ENCODE measurements around the gene CEP128.

GRCh38 chr14:80549141-80549540 is 392.4 kb downstream of the CEP128 start:
- TF ChIP-seq, protein P1, sequence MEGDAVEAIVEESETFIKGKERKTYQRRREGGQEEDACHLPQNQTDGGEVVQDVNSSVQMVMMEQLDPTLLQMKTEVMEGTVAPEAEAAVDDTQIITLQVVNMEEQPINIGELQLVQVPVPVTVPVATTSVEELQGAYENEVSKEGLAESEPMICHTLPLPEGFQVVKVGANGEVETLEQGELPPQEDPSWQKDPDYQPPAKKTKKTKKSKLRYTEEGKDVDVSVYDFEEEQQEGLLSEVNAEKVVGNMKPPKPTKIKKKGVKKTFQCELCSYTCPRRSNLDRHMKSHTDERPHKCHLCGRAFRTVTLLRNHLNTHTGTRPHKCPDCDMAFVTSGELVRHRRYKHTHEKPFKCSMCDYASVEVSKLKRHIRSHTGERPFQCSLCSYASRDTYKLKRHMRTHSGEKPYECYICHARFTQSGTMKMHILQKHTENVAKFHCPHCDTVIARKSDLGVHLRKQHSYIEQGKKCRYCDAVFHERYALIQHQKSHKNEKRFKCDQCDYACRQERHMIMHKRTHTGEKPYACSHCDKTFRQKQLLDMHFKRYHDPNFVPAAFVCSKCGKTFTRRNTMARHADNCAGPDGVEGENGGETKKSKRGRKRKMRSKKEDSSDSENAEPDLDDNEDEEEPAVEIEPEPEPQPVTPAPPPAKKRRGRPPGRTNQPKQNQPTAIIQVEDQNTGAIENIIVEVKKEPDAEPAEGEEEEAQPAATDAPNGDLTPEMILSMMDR (conservative IDR thresholded peaks at IDR 0.05; ENCODE audit: low read depth in 2 of 2): no peak
- TF ChIP-seq EZH2 (IDR thresholded peaks at IDR 0.05; ENCODE audit: low read depth, unreplicated experiment): no peak
- TF ChIP-seq NANOG (IDR thresholded peaks at IDR 0.05; ENCODE audit: borderline replicate concordance): no peak
- no peak for TF ChIP-seq POLR2AphosphoS5 (IDR thresholded peaks at IDR 0.05; ENCODE audit: low read depth)
- TF ChIP-seq CREB1 (CRISPR knock-in tag; IDR thresholded peaks at IDR 0.05; ENCODE audit: low read depth): no peak
